HL-60 (cell line): Measurements from ENCODE around the gene COMMD10.

Source experiments
- DNase-seq, 2 experiments: peaks; one replicate each; pipeline ENCODE4 v3.0.0-alpha.2; 2010 to 2020; ENCODE audit warnings: low read depth in 1 of 2, low spot score in 1 of 2
- H3K27ac ChIP-seq: fragments of 250-450 bp; sonication (Bioruptor Pico); replicated peaks from 2 replicates; pipeline ENCODE4 v1.5.1; 2020; ENCODE audit warnings: mild to moderate bottlenecking, moderate library complexity
- H3K27me3 ChIP-seq: fragments of 250-450 bp; sonication (Bioruptor Pico); 2 replicates; pipeline ENCODE4 v1.5.1; 2021; ENCODE audit warnings: mild to moderate bottlenecking, moderate library complexity; ENCODE audit not compliant: insufficient read depth, poor library complexity, severe bottlenecking
- H3K4me3 ChIP-seq: replicated peaks from 2 replicates; pipeline ENCODE4 v1.5.1; 2011; ENCODE audit warnings: mild to moderate bottlenecking, control low read depth, low read length; ENCODE audit not compliant: insufficient read depth
- GABPA ChIP-seq: IDR thresholded peaks from 2 replicates; pipeline ENCODE4 v1.6.1; 2012; ENCODE audit warnings: low read depth
- POLR2AphosphoS5 ChIP-seq: IDR thresholded peaks from 2 replicates; pipeline ENCODE4 v1.6.1; 2012; ENCODE audit warnings: low read depth
- SPI1 ChIP-seq: IDR thresholded peaks from 2 replicates; pipeline ENCODE4 v1.6.1; 2012; ENCODE audit warnings: low read depth, mild to moderate bottlenecking, borderline replicate concordance
- TF ChIP-seq, protein P1 (sequence below): IDR thresholded peaks from 2 replicates; pipeline ENCODE4 v1.6.1; 2012; ENCODE audit warnings: low read depth; ENCODE audit not compliant: insufficient replicate concordance
- TF ChIP-seq, protein P2 (sequence below): IDR thresholded peaks from one replicate; pipeline ENCODE4 v1.5.1; 2011; ENCODE audit warnings: low read length, control low read depth, inconsistent platforms; ENCODE audit not compliant: insufficient read depth

The COMMD10 gene

DNA sequence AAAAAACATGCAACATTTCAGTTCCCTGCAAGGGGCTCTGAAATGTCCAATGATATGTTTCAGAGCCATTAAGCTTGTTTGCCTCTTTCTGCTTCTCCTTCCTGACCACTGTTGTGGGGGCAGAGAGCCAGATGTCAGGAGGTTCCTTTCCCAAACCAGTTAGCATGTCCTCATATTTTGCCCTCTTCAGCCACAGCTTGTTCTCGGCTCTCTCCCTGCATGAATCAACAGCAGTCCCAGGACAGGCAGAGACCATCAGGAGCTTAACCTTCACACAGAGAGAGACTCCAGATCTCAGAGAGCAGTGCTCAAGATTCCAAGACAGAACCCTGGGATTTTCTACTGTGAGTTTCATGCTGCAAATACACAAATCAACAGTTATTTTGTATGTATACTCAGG, 218.5 kb downstream of the COMMD10 start:
- DNase-seq = no peak
- Histone ChIP-seq H3K27me3 (no peaks in the 10 kb centered on the region), H3K27ac (no peak overlapping the region), H3K4me3 (no peak overlapping the region)
- TF ChIP-seq GABPA (no peak), SPI1 (no peak), POLR2AphosphoS5 (no peak)
- TF ChIP-seq, protein P1, sequence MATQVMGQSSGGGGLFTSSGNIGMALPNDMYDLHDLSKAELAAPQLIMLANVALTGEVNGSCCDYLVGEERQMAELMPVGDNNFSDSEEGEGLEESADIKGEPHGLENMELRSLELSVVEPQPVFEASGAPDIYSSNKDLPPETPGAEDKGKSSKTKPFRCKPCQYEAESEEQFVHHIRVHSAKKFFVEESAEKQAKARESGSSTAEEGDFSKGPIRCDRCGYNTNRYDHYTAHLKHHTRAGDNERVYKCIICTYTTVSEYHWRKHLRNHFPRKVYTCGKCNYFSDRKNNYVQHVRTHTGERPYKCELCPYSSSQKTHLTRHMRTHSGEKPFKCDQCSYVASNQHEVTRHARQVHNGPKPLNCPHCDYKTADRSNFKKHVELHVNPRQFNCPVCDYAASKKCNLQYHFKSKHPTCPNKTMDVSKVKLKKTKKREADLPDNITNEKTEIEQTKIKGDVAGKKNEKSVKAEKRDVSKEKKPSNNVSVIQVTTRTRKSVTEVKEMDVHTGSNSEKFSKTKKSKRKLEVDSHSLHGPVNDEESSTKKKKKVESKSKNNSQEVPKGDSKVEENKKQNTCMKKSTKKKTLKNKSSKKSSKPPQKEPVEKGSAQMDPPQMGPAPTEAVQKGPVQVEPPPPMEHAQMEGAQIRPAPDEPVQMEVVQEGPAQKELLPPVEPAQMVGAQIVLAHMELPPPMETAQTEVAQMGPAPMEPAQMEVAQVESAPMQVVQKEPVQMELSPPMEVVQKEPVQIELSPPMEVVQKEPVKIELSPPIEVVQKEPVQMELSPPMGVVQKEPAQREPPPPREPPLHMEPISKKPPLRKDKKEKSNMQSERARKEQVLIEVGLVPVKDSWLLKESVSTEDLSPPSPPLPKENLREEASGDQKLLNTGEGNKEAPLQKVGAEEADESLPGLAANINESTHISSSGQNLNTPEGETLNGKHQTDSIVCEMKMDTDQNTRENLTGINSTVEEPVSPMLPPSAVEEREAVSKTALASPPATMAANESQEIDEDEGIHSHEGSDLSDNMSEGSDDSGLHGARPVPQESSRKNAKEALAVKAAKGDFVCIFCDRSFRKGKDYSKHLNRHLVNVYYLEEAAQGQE = no peak
- TF ChIP-seq, protein P2, sequence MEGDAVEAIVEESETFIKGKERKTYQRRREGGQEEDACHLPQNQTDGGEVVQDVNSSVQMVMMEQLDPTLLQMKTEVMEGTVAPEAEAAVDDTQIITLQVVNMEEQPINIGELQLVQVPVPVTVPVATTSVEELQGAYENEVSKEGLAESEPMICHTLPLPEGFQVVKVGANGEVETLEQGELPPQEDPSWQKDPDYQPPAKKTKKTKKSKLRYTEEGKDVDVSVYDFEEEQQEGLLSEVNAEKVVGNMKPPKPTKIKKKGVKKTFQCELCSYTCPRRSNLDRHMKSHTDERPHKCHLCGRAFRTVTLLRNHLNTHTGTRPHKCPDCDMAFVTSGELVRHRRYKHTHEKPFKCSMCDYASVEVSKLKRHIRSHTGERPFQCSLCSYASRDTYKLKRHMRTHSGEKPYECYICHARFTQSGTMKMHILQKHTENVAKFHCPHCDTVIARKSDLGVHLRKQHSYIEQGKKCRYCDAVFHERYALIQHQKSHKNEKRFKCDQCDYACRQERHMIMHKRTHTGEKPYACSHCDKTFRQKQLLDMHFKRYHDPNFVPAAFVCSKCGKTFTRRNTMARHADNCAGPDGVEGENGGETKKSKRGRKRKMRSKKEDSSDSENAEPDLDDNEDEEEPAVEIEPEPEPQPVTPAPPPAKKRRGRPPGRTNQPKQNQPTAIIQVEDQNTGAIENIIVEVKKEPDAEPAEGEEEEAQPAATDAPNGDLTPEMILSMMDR = no peak

DNA sequence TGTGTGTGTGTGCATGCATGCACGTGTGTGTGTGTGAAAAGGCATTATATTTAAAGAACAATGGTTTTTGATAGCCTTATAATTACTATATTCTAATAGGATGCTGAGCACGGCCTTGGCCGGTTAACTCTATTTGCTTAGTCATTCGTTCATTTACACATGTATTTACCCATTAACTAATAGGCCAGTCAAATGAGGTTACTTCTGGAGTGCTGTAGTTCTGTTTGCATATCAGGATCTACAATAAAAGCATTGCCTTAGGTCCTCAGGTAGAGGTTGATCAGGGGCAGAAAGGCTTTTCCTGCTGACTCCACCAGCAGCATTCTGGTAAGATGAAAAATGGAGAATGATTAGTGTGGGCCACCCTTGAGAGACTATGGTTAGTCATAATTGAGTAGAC, 219.0 kb downstream of the COMMD10 start:
- TF ChIP-seq SPI1 (no peak), GABPA (no peak), POLR2AphosphoS5 (no peak)
- TF ChIP-seq, protein P1 = no peak
- TF ChIP-seq, protein P2 = no peak
- no peak for DNase-seq
- no peak overlapping the region for H3K27ac ChIP-seq
- H3K4me3 ChIP-seq = no peak overlapping the region
- H3K27me3 ChIP-seq = no peaks in the 10 kb centered on the region

DNA sequence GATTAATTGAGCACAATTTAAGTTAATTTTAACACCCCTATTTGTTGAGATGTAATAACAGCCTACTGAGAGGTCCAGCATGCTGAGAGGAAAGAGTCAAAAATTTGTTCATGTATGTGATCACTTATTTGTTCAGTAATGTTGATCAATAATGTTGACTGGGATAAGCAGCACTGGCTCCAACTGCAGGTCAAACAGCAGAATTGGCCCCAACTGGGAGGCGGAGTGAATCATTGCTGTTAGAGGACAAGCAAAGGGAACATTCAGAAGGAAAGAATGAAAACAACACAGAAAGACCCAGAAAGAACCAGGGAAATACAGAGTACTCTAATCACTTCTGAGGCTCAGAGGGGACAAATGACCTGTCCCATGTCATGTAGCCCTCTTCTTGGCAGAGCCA, 221.1 kb downstream of the COMMD10 start:
- no peak for DNase-seq
- Histone ChIP-seq H3K27me3 (no peaks in the 10 kb centered on the region), H3K27ac (no peak overlapping the region), H3K4me3 (no peak overlapping the region)
- TF ChIP-seq GABPA = no peak
- TF ChIP-seq, protein P2 = no peak
- no peak for TF ChIP-seq SPI1
- no peak for TF ChIP-seq POLR2AphosphoS5
- TF ChIP-seq, protein P1 = no peak
